ENCODE data around the gene RALGPS2. TPM values are rescaled to one million over a fixed set of nuclear protein-coding genes. Genes with fewer than 3 reads are reported as not detected.

The RALGPS2 gene
- total and polyA plus RNA-seq, 2 experiments from 2014 or later, result 18.1 to 49.6 TPM

GRCh38 chr1:178921499-178921898 is 196.5 kb downstream of the RALGPS2 start:
- no peaks in the 10 kb centered on the region for H3K9me3 ChIP-seq (ENCODE audit: low read depth)
- H3K4me1 ChIP-seq (ENCODE audit: insufficient read depth), result no peaks in the 10 kb centered on the region
- no peaks in the 10 kb centered on the region for H3K79me2 ChIP-seq (ENCODE audit: insufficient read depth)
- peaks cover 30% of the 10 kb centered on the region for H3K36me3 ChIP-seq (ENCODE audit: low read depth)
- TF ChIP-seq EZH2 (IDR thresholded peaks at IDR 0.05; ENCODE audit: insufficient read depth, poor library complexity, severe bottlenecking), result no peak
- H2AFZ ChIP-seq, result no peak overlapping the region
- no peak overlapping the region for H3K27ac ChIP-seq
- H3K9me2 ChIP-seq (ENCODE audit: insufficient read depth), result no peaks in the 10 kb centered on the region
- 69 to 82% methylated on average over 2 of the region's 2 CpGs for WGBS, 2 experiments (ENCODE audit: low coverage in 1 of 2, low lambda C conversion rate in 2 of 2, missing lambda C conversion rate in 2 of 2)
- no peak overlapping the region for H3K4me3 ChIP-seq
- no peak for DNase-seq
- H3K4me2 ChIP-seq (ENCODE audit: unreplicated experiment), result no peak overlapping the region
- H3K9ac ChIP-seq, result no peak overlapping the region
- H3F3A ChIP-seq (ENCODE audit: insufficient read depth), result 0 out of 2 replicates have a peak, but pooled peaks cover 4% of the 10 kb centered on the region
- no peaks in the 10 kb centered on the region for H3K27me3 ChIP-seq (replicated peaks; ENCODE audit: insufficient read depth)
- no peaks in the 10 kb centered on the region for H4K20me1 ChIP-seq (ENCODE audit: insufficient read depth)
- in situ Hi-C loops (cut with MboI), result no loop called here

DNA sequence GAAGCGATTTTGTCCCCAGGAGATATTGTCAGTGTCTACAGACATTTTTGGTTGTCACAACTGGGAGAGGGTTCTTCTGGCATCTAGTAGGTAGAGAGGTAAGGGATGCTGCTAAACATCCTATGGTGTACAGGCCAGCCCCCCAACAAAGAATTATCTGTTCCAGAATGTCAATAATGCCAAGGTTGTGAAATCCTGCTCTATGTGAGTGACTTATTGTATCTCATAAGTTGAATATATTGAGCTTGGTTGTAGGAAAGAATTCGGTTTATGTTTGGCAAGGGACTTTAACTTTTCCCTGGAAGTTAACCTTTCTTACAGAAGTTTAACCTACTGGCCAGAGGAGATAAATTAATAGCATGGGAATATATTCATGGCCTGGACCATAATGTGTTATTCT is 198.5 kb downstream of the RALGPS2 start:
- no peaks in the 10 kb centered on the region for H3K9me2 ChIP-seq (ENCODE audit: insufficient read depth)
- H3K4me3 ChIP-seq, result no peak overlapping the region
- H3K4me1 ChIP-seq (ENCODE audit: insufficient read depth), result no peaks in the 10 kb centered on the region
- H3K27me3 ChIP-seq (replicated peaks; ENCODE audit: insufficient read depth), result no peaks in the 10 kb centered on the region
- H2AFZ ChIP-seq, result no peak overlapping the region
- TF ChIP-seq EZH2 (IDR thresholded peaks at IDR 0.05; ENCODE audit: insufficient read depth, poor library complexity, severe bottlenecking) (no peak), EZH2phosphoT487 (IDR thresholded peaks at IDR 0.05; ENCODE audit: insufficient read depth, low read depth) (no peak)
- 97 to 98% methylated on average over 2 of the region's 2 CpGs for WGBS, 2 experiments (ENCODE audit: low coverage in 1 of 2, low lambda C conversion rate in 2 of 2, missing lambda C conversion rate in 2 of 2)
- H3K36me3 ChIP-seq (ENCODE audit: low read depth), result peaks cover 17% of the 10 kb centered on the region
- H4K20me1 ChIP-seq (ENCODE audit: insufficient read depth), result no peaks in the 10 kb centered on the region
- H3K4me2 ChIP-seq (ENCODE audit: unreplicated experiment), result no peak overlapping the region
- H3F3A ChIP-seq (ENCODE audit: insufficient read depth), result 0 out of 2 replicates have a peak, but pooled peaks cover 4% of the 10 kb centered on the region
- no peak overlapping the region for H3K9ac ChIP-seq
- H3K79me2 ChIP-seq (ENCODE audit: insufficient read depth), result no peaks in the 10 kb centered on the region
- in situ Hi-C loops (cut with MboI), result no loop called here
- DNase-seq, result no peak
- no peak overlapping the region for H3K27ac ChIP-seq
- H3K9me3 ChIP-seq (ENCODE audit: low read depth), result no peaks in the 10 kb centered on the region

- in situ Hi-C loops (cut with MboI), result no loop called here
- Histone ChIP-seq H3K9me3 (ENCODE audit: low read depth) (no peaks in the 10 kb centered on the region), H3K27ac (no peak overlapping the region), H3K9ac (no peak overlapping the region), H3K4me3 (no peak overlapping the region), H2AFZ (no peak overlapping the region), H3K4me1 (ENCODE audit: insufficient read depth) (no peaks in the 10 kb centered on the region), H4K20me1 (ENCODE audit: insufficient read depth) (no peaks in the 10 kb centered on the region), H3K79me2 (ENCODE audit: insufficient read depth) (no peaks in the 10 kb centered on the region), H3K27me3 (replicated peaks; ENCODE audit: insufficient read depth) (no peaks in the 10 kb centered on the region), H3F3A (ENCODE audit: insufficient read depth) (0 out of 2 replicates have a peak, but pooled peaks cover 4% of the 10 kb centered on the region), H3K4me2 (ENCODE audit: unreplicated experiment) (no peak overlapping the region), H3K36me3 (ENCODE audit: low read depth) (peaks cover 17% of the 10 kb centered on the region; the same call in 1 of the 2 replicates), H3K9me2 (ENCODE audit: insufficient read depth) (no peaks in the 10 kb centered on the region)
- no peak for DNase-seq
- 97 to 100% methylated on average over 1 of the region's 1 CpG for WGBS, 2 experiments (ENCODE audit: low coverage in 1 of 2, low lambda C conversion rate in 2 of 2, missing lambda C conversion rate in 2 of 2)
- no peak for TF ChIP-seq EZH2phosphoT487 (IDR thresholded peaks at IDR 0.05; ENCODE audit: insufficient read depth, low read depth)
- no peak for TF ChIP-seq EZH2 (IDR thresholded peaks at IDR 0.05; ENCODE audit: insufficient read depth, poor library complexity, severe bottlenecking)
Measured at GRCh38 chr1:178926046-178926445, 201.0 kb downstream of the RALGPS2 start.

- 91% methylated on average over 4 of the region's 4 CpGs for WGBS, 2 experiments (ENCODE audit: low coverage in 1 of 2, low lambda C conversion rate in 2 of 2, missing lambda C conversion rate in 2 of 2)
- peaks cover 17% of the 10 kb centered on the region; the same call in 1 of the 2 replicates for H3K36me3 ChIP-seq (ENCODE audit: low read depth)
- H3K27ac ChIP-seq, result no peak overlapping the region
- TF ChIP-seq EZH2 (IDR thresholded peaks at IDR 0.05; ENCODE audit: insufficient read depth, poor library complexity, severe bottlenecking), result no peak
- TF ChIP-seq EZH2phosphoT487 (IDR thresholded peaks at IDR 0.05; ENCODE audit: insufficient read depth, low read depth), result no peak
- H3K9ac ChIP-seq, result no peak overlapping the region
- H3K9me3 ChIP-seq (ENCODE audit: low read depth), result no peaks in the 10 kb centered on the region
- H3K27me3 ChIP-seq (replicated peaks; ENCODE audit: insufficient read depth), result no peaks in the 10 kb centered on the region
- no peak overlapping the region for H3K4me2 ChIP-seq (ENCODE audit: unreplicated experiment)
- no peak overlapping the region for H2AFZ ChIP-seq
- H3K4me1 ChIP-seq (ENCODE audit: insufficient read depth), result peaks cover 6% of the 10 kb centered on the region
- H3K9me2 ChIP-seq (ENCODE audit: insufficient read depth), result no peaks in the 10 kb centered on the region
- H4K20me1 ChIP-seq (ENCODE audit: insufficient read depth), result no peaks in the 10 kb centered on the region
- in situ Hi-C loops (cut with MboI), result no loop called here
- no peak for DNase-seq
- no peak overlapping the region for H3K4me3 ChIP-seq
- 0 out of 2 replicates have a peak, but pooled peaks cover 4% of the 10 kb centered on the region for H3F3A ChIP-seq (ENCODE audit: insufficient read depth)
- H3K79me2 ChIP-seq (ENCODE audit: insufficient read depth), result no peaks in the 10 kb centered on the region
Measured at GRCh38 chr1:178927003-178927402, 202.0 kb downstream of the RALGPS2 start.

- H3K9me3 ChIP-seq (ENCODE audit: low read depth), result no peaks in the 10 kb centered on the region
- DNase-seq, result no peak
- H3K27ac ChIP-seq, result no peak overlapping the region
- H3K27me3 ChIP-seq (replicated peaks; ENCODE audit: insufficient read depth), result no peaks in the 10 kb centered on the region
- H3K79me2 ChIP-seq (ENCODE audit: insufficient read depth), result no peaks in the 10 kb centered on the region
- no peak overlapping the region for H3K4me3 ChIP-seq
- H3K4me2 ChIP-seq (ENCODE audit: unreplicated experiment), result no peak overlapping the region
- TF ChIP-seq EZH2phosphoT487 (IDR thresholded peaks at IDR 0.05; ENCODE audit: insufficient read depth, low read depth) (no peak), EZH2 (IDR thresholded peaks at IDR 0.05; ENCODE audit: insufficient read depth, poor library complexity, severe bottlenecking) (no peak)
- WGBS, 2 experiments (ENCODE audit: low coverage in 1 of 2, low lambda C conversion rate in 2 of 2, missing lambda C conversion rate in 2 of 2), result 80 to 81% methylated on average over 4 of the region's 4 CpGs
- in situ Hi-C loops (cut with MboI), result no loop called here
- no peak overlapping the region for H2AFZ ChIP-seq
- H3K4me1 ChIP-seq (ENCODE audit: insufficient read depth), result peaks cover 16% of the 10 kb centered on the region
- H3K36me3 ChIP-seq (ENCODE audit: low read depth), result peaks cover 17% of the 10 kb centered on the region; the same call in 1 of the 2 replicates
- no peaks in the 10 kb centered on the region for H3K9me2 ChIP-seq (ENCODE audit: insufficient read depth)
- no peaks in the 10 kb centered on the region for H4K20me1 ChIP-seq (ENCODE audit: insufficient read depth)
- 0 out of 2 replicates have a peak, but pooled peaks cover 4% of the 10 kb centered on the region for H3F3A ChIP-seq (ENCODE audit: insufficient read depth)
- no peak overlapping the region for H3K9ac ChIP-seq
Measured at GRCh38 chr1:178928041-178928440, 203.0 kb downstream of the RALGPS2 start.
